Esophagus muscularis mucosa (tissue), 4 donors: ENCODE results near the gene IL21. TPM values are rescaled to one million over a fixed set of nuclear protein-coding genes. Genes with fewer than 3 reads are reported as not detected.

Experiments used
- DNase-seq: peaks from one replicate; pipeline ENCODE4 v3.0.0-alpha.2; 2017; ENCODE audit errors: extremely low spot score
- H3K27ac ChIP-seq, 4 donors: fragments of 200-600 bp; sonication (generic); replicated peaks in 1 of 4; 1 replicate in 3 of 4; 2 replicates in 1 of 4; pipeline ENCODE4 v1.5.1; 2016 to 2019; ENCODE audit warnings: mild to moderate bottlenecking in 1 of 4
- H3K27me3 ChIP-seq, 4 donors: fragments of 200-600 bp; sonication (generic); one replicate each; pipeline versions ENCODE4 v1.5.1 to v1.6.0; 2016 to 2019
- H3K36me3 ChIP-seq, 4 donors: fragments of 200-600 bp; sonication (generic); one replicate each; pipeline ENCODE4 v1.5.1; 2016 to 2019
- H3K4me1 ChIP-seq, 4 donors: fragments of 200-600 bp; sonication (generic); one replicate each; pipeline ENCODE4 v1.5.1; 2016 to 2019
- H3K4me3 ChIP-seq, 4 donors: fragments of 200-600 bp; sonication (generic); 1 replicate in 2 of 4; 2 replicates in 2 of 4; pipeline ENCODE4 v1.5.1; 2016 to 2019; ENCODE audit warnings: mild to moderate bottlenecking in 4 of 4, moderate library complexity in 1 of 4
- H3K9me3 ChIP-seq, 4 donors: fragments of 200-600 bp; sonication (generic); 1 replicate in 3 of 4; 2 replicates in 1 of 4; pipeline ENCODE4 v1.5.1; 2016 to 2019
- EP300 ChIP-seq: sonication (generic); formaldehyde crosslinking; IDR thresholded peaks from one replicate; pipeline ENCODE4 v1.6.1; 2017; ENCODE audit warnings: antibody characterized with exemption
- POLR2A ChIP-seq: fragments of 450-650 bp; IDR thresholded peaks from one replicate; pipeline ENCODE4 v1.6.1; 2017; ENCODE audit warnings: antibody characterized with exemption, moderate library complexity, mild to moderate bottlenecking, low read depth
- POLR2AphosphoS5 ChIP-seq, 2 donors: sonication (generic); formaldehyde crosslinking; IDR thresholded peaks; one replicate each; pipeline ENCODE4 v1.6.1; 2017; ENCODE audit warnings: antibody characterized with exemption in 2 of 2
- WGBS: methylation state at CpG from one replicate; pipeline ENCODE4 v1.1.5; 2018; 5-methylcytosine and 5-hydroxymethylcytosine counted together
- intact Hi-C: fragments of 100-400 bp; cut with DNase I; formaldehyde crosslinking; loops from one replicate; pipeline ENCODE4 v1.15.1; 2023
- total RNA-seq, 4 donors: library from RNA; depleted of rRNA; stranded (reverse); fragments of >200 nt; gene quantifications; one replicate each; pipeline versions ENCODE4 v1.1.0 to v1.2.1, GENCODE V29; 2016
- TF ChIP-seq, protein P1 (sequence below), 3 experiments: fragments of 200-600 bp in 2 of 3; fragments of 450-650 bp in 1 of 3; sonication (generic) in 2 of 3; IDR thresholded peaks; one replicate each; pipeline ENCODE4 v1.5.1; 2017 to 2019; ENCODE audit warnings: antibody characterized with exemption in 3 of 3, mild to moderate bottlenecking in 2 of 3, moderate library complexity in 1 of 3

IL21 gene
- total RNA-seq, 4 donors from 2014 or later: not detected

DNA sequence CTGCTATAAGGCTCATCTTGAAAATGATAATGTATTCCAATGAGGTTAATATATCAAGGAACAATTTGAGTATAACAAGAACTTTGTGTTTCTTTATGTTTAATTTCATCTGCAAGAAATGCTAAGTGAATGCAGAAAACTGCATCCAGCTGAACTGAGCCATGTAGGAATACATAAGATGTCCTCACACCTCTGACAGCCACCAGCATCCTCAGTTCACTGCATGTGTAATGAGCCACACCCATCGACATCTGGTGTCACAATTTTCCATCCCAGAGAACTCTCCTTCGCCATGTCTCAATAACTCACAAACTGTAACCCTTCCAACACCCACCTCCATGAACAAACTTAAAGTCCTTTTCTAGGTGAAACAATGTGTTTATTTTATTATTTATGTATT is 3.3 kb upstream of the IL21 start:
- Histone ChIP-seq H3K9me3 (no peaks in the 10 kb centered on the region), H3K4me1 (no peaks in the 10 kb centered on the region), H3K36me3 (no peaks in the 10 kb centered on the region), H3K27me3 (no peaks in the 10 kb centered on the region), H3K27ac (no peak overlapping the region), H3K4me3 (no peak overlapping the region)
- intact Hi-C loops: no loop called here
- 46% methylated on average over 2 of the region's 2 CpGs for WGBS
- no peak for DNase-seq
- no peak for TF ChIP-seq POLR2A
- no peak for TF ChIP-seq EP300
- TF ChIP-seq, protein P1, sequence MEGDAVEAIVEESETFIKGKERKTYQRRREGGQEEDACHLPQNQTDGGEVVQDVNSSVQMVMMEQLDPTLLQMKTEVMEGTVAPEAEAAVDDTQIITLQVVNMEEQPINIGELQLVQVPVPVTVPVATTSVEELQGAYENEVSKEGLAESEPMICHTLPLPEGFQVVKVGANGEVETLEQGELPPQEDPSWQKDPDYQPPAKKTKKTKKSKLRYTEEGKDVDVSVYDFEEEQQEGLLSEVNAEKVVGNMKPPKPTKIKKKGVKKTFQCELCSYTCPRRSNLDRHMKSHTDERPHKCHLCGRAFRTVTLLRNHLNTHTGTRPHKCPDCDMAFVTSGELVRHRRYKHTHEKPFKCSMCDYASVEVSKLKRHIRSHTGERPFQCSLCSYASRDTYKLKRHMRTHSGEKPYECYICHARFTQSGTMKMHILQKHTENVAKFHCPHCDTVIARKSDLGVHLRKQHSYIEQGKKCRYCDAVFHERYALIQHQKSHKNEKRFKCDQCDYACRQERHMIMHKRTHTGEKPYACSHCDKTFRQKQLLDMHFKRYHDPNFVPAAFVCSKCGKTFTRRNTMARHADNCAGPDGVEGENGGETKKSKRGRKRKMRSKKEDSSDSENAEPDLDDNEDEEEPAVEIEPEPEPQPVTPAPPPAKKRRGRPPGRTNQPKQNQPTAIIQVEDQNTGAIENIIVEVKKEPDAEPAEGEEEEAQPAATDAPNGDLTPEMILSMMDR (IDR thresholded peaks at IDR 0.05): no peak
- no peak for TF ChIP-seq POLR2AphosphoS5 (IDR thresholded peaks at IDR 0.05)

DNA sequence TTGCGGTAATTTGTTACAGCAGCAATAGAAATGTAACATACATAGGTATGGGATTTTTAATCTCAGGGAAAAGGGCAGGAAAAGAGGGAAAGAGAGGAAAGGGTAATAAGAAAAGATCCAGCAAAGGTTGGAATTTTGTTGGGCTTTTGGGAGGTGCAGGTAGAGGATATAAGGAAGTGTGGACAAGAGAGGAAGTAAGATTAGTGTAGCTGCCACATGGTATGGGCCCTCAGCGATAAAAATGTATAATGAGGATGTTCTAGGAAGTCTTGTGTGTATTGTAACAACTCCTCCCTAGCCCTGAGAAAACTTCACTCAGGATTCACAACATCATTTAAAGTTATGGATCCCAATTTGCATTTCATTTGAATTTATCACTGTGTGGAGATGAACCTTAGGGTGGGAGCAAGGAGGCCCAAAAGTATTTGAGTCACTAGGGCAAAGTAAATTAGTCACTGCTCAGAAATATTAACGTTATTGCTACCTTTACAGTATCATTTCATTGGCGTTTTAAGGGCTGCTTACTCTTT is 2.8 kb upstream of the IL21 start:
- Histone ChIP-seq H3K27me3 (no peaks in the 10 kb centered on the region), H3K4me3 (no peak overlapping the region), H3K36me3 (no peaks in the 10 kb centered on the region), H3K4me1 (no peaks in the 10 kb centered on the region), H3K27ac (no peak overlapping the region), H3K9me3 (no peaks in the 10 kb centered on the region)
- intact Hi-C loops: no loop called here
- WGBS: 92% methylated on average over 4 of the region's 4 CpGs
- TF ChIP-seq EP300: no peak
- TF ChIP-seq POLR2AphosphoS5 (IDR thresholded peaks at IDR 0.05): no peak
- no peak for TF ChIP-seq POLR2A
- TF ChIP-seq, protein P1 (IDR thresholded peaks at IDR 0.05): no peak
- no peak for DNase-seq

GRCh38 chr4:122622400-122622799 is 1.5 kb upstream of the IL21 start:
- 82% methylated on average over 3 of the region's 3 CpGs for WGBS
- DNase-seq: no peak
- TF ChIP-seq, protein P1 (IDR thresholded peaks at IDR 0.05): no peak
- TF ChIP-seq POLR2A: no peak

GRCh38 chr4:122619611-122620010 is 1.3 kb downstream of the IL21 start:
- intact Hi-C loops: no loop called here
- DNase-seq: no peak
- TF ChIP-seq POLR2A (no peak), EP300 (no peak), POLR2AphosphoS5 (IDR thresholded peaks at IDR 0.05) (no peak)
- TF ChIP-seq, protein P1 (IDR thresholded peaks at IDR 0.05): no peak
- no peaks in the 10 kb centered on the region for H3K36me3 ChIP-seq
- H3K27ac ChIP-seq: no peak overlapping the region
- H3K27me3 ChIP-seq: no peaks in the 10 kb centered on the region
- 90% methylated on average over 2 of the region's 2 CpGs for WGBS
- H3K4me3 ChIP-seq: no peak overlapping the region
- no peaks in the 10 kb centered on the region for H3K9me3 ChIP-seq
- H3K4me1 ChIP-seq: no peaks in the 10 kb centered on the region

More at GRCh38 chr4:122622400-122622799, 1.5 kb upstream of the IL21 start:
- H3K36me3 ChIP-seq: no peaks in the 10 kb centered on the region
- intact Hi-C loops: no loop called here
- H3K4me1 ChIP-seq: no peaks in the 10 kb centered on the region
- no peaks in the 10 kb centered on the region for H3K27me3 ChIP-seq
- H3K4me3 ChIP-seq: no peak overlapping the region
- H3K27ac ChIP-seq: no peak overlapping the region
- no peaks in the 10 kb centered on the region for H3K9me3 ChIP-seq
